Astrocyte of the spinal cord (primary cell): Measurements from ENCODE around the gene NRP2.
A peak's percentile ranks its signal among the peaks of the same experiment; 100 is the strongest.

Experiments used
- DNase-seq: peaks from one replicate; pipeline ENCODE4 v3.0.0; 2011; ENCODE audit warnings: low read depth, low spot score
- H3K4me3 ChIP-seq: 2 replicates; pipeline ENCODE4 v1.5.1; 2011; ENCODE audit warnings: low read depth, mild to moderate bottlenecking, low read length, moderate library complexity
- CTCF ChIP-seq: IDR thresholded peaks from 2 replicates; pipeline ENCODE4 v1.5.1; 2012; ENCODE audit warnings: low read depth, mild to moderate bottlenecking, low read length, inconsistent platforms
- in situ Hi-C: cut with HindIII; loops from 2 replicates; pipeline ENCODE4 v1.10.0; 2017; ENCODE audit warnings: low sequenced_read_pairs

Gene NRP2

GRCh38 chr2:205699515-205700289, 17.4 kb downstream of the NRP2 start:
- no peak for TF ChIP-seq CTCF
- in situ Hi-C loops, result no loop called here
- H3K4me3 ChIP-seq, result no peak overlapping the region
- no peak for DNase-seq

- no peak overlapping the region for H3K4me3 ChIP-seq
- DNase-seq, result peak; percentile 97
- in situ Hi-C loops, result no loop called here
- no peak for TF ChIP-seq CTCF
Observed at GRCh38 chr2:205700331-205701132, 18.2 kb downstream of the NRP2 start.

- no peak for TF ChIP-seq CTCF
- in situ Hi-C loops, result no loop called here
- no peak overlapping the region for H3K4me3 ChIP-seq
- peak; percentile 57 for DNase-seq
Observed at GRCh38 chr2:205701509-205701908, 19.2 kb downstream of the NRP2 start.

- in situ Hi-C loops, result no loop called here
- no peak for DNase-seq
- no peak overlapping the region for H3K4me3 ChIP-seq
- TF ChIP-seq CTCF, result no peak
Observed at GRCh38 chr2:205702576-205702975, 20.3 kb downstream of the NRP2 start.

- H3K4me3 ChIP-seq, result no peak overlapping the region
- in situ Hi-C loops, result no loop called here
- no peak for TF ChIP-seq CTCF
- DNase-seq, result no peak
Observed at GRCh38 chr2:205703471-205704126, 21.3 kb downstream of the NRP2 start.

GRCh38 chr2:205704127-205704741, 21.9 kb downstream of the NRP2 start:
- no peak overlapping the region for H3K4me3 ChIP-seq
- TF ChIP-seq CTCF, result no peak
- in situ Hi-C loops, result no loop called here
- DNase-seq, result peak; percentile 74
